Breast epithelium (tissue), 4 donors: ENCODE results near the gene MDFIC. TPM values are rescaled to one million over a fixed set of nuclear protein-coding genes. Genes with fewer than 3 reads are reported as not detected.
A peak's percentile ranks its signal among the peaks of the same experiment; 100 is the strongest.

Experiments
- DNase-seq, 2 donors: peaks; one replicate each; pipeline ENCODE4 v3.0.0-alpha.2; 2019; ENCODE audit warnings: low spot score in 2 of 2
- H3K27ac ChIP-seq, 2 donors: fragments of 200-600 bp; sonication (generic) in 1 of 2; one replicate each; pipeline ENCODE4 v1.5.1; 2016 to 2019; ENCODE audit warnings: mild to moderate bottlenecking in 1 of 2
- H3K27me3 ChIP-seq, 2 donors: fragments of 200-600 bp; sonication (generic) in 1 of 2; one replicate each; pipeline versions ENCODE4 v1.5.1 to v1.6.0; 2017 to 2019; ENCODE audit warnings: control low read depth in 1 of 2, mild to moderate bottlenecking in 1 of 2
- H3K36me3 ChIP-seq: fragments of 200-600 bp; one replicate; pipeline ENCODE4 v1.5.1; 2019
- H3K4me1 ChIP-seq, 2 donors: fragments of 200-600 bp; sonication (generic); one replicate each; pipeline ENCODE4 v1.5.1; 2016 to 2019; ENCODE audit warnings: control low read depth in 1 of 2
- H3K4me3 ChIP-seq, 3 donors: fragments of 200-600 bp; sonication (generic); 1 replicate in 2 of 3; 2 replicates in 1 of 3; pipeline ENCODE4 v1.5.1; 2016 to 2019; ENCODE audit warnings: mild to moderate bottlenecking in 3 of 3, moderate library complexity in 2 of 3
- H3K9me3 ChIP-seq, 2 donors: fragments of 200-600 bp; sonication (generic) in 1 of 2; one replicate each; pipeline ENCODE4 v1.5.1; 2016 to 2019; ENCODE audit warnings: control low read depth in 1 of 2
- POLR2A ChIP-seq: fragments of 450-650 bp; IDR thresholded peaks from one replicate; pipeline ENCODE4 v1.6.1; 2016; ENCODE audit warnings: antibody characterized with exemption, mild to moderate bottlenecking, moderate library complexity
- POLR2AphosphoS5 ChIP-seq, 3 donors: sonication (generic); formaldehyde crosslinking; IDR thresholded peaks; one replicate each; pipeline ENCODE4 v1.6.1; 2017; ENCODE audit warnings: antibody characterized with exemption in 3 of 3
- intact Hi-C: fragments of 100-400 bp; cut with DNase I; formaldehyde crosslinking; loops from one replicate; pipeline ENCODE4 v1.15.1; 2023; ENCODE audit warnings: low total_unique reads
- total RNA-seq, 3 donors: library from RNA; depleted of rRNA; stranded (reverse); fragments of >200 nt; gene quantifications; one replicate each; pipeline ENCODE4 v1.1.0, GENCODE V29; 2016
- TF ChIP-seq, protein P1 (sequence below), 3 donors: fragments of 450-650 bp; IDR thresholded peaks; one replicate each; pipeline ENCODE4 v1.5.1; 2016 to 2017; ENCODE audit warnings: antibody characterized with exemption in 3 of 3, mild to moderate bottlenecking in 3 of 3, moderate library complexity in 3 of 3

Gene MDFIC
- total RNA-seq, 3 donors from 2014 or later: 29.9 to 146 (median 55.4) TPM

DNA sequence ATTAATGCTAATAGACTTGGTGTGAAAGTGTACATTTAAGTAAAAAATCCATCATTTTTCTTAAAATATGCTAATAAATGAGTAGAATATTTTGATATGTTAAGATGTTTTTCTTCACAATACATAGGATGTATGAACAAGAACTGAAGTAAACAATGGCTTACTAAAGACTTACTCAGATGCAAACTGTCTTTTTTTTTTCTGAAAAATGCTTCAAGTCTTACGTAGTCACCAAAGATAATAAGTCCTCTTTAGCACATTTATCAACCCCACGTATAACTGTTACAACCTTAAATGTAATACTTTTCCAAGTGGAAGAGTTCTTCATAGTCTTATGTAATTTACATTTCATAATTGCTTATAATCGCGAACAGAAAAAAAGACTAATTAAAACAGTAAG lies 54.8 kb downstream of the MDFIC start:
- no peak overlapping the region for H3K27ac ChIP-seq
- no peak for TF ChIP-seq POLR2AphosphoS5 (IDR thresholded peaks at IDR 0.05)
- TF ChIP-seq POLR2A: no peak
- TF ChIP-seq, protein P1, sequence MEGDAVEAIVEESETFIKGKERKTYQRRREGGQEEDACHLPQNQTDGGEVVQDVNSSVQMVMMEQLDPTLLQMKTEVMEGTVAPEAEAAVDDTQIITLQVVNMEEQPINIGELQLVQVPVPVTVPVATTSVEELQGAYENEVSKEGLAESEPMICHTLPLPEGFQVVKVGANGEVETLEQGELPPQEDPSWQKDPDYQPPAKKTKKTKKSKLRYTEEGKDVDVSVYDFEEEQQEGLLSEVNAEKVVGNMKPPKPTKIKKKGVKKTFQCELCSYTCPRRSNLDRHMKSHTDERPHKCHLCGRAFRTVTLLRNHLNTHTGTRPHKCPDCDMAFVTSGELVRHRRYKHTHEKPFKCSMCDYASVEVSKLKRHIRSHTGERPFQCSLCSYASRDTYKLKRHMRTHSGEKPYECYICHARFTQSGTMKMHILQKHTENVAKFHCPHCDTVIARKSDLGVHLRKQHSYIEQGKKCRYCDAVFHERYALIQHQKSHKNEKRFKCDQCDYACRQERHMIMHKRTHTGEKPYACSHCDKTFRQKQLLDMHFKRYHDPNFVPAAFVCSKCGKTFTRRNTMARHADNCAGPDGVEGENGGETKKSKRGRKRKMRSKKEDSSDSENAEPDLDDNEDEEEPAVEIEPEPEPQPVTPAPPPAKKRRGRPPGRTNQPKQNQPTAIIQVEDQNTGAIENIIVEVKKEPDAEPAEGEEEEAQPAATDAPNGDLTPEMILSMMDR (IDR thresholded peaks at IDR 0.05): no peak
- H3K9me3 ChIP-seq: no peaks in the 10 kb centered on the region
- H3K36me3 ChIP-seq: no peaks in the 10 kb centered on the region
- no peaks in the 10 kb centered on the region for H3K27me3 ChIP-seq
- H3K4me3 ChIP-seq: no peak overlapping the region
- DNase-seq: no peak
- no peaks in the 10 kb centered on the region for H3K4me1 ChIP-seq
- intact Hi-C loops: no loop called here

DNA sequence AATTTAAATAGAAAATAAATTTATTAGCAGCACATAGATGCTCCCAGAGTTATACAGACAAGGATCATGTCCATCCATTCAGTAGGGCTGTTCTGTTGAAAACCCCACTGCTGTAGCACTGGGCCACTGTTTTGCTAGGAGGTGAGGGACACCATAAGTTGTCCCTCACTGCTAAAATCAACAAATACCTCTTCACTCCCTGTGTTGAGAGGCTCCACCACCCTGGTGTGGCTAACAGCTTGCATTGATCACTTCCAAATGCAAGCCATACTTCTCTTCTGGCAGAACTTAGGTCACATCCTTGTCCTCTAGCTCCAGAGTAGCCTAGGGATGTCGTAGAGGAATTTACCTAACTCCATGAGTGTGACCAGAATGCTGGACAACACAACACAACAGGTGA lies 55.4 kb downstream of the MDFIC start:
- intact Hi-C loops: no loop called here
- Histone ChIP-seq H3K27ac (no peak overlapping the region), H3K27me3 (no peaks in the 10 kb centered on the region), H3K4me1 (no peaks in the 10 kb centered on the region), H3K4me3 (no peak overlapping the region), H3K36me3 (no peaks in the 10 kb centered on the region), H3K9me3 (no peaks in the 10 kb centered on the region)
- TF ChIP-seq POLR2AphosphoS5 (IDR thresholded peaks at IDR 0.05): no peak
- TF ChIP-seq, protein P1 (IDR thresholded peaks at IDR 0.05): no peak
- no peak for TF ChIP-seq POLR2A
- DNase-seq: no peak

DNA sequence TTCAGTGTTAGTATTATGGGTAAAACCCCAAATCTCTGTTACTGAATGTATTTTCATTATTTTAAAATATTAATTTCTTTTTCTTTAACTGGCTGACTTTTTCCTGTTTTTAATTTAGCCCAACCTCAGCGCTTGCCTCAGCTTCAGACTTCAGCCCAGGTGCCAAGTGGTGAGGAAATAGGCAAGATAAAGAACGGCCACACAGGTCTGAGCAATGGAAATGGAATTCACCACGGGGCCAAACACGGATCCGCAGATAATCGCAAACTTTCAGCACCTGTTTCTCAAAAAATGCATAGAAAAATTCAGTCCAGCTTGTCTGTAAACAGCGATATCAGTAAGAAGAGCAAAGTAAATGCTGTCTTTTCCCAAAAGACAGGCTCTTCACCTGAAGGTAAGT lies 57.5 kb downstream of the MDFIC start:
- Histone ChIP-seq H3K4me1 (no peaks in the 10 kb centered on the region), H3K27ac (no peak overlapping the region), H3K27me3 (no peaks in the 10 kb centered on the region), H3K9me3 (no peaks in the 10 kb centered on the region), H3K4me3 (no peak overlapping the region), H3K36me3 (no peaks in the 10 kb centered on the region)
- peak in 1 of 2 donors; percentile 22 for DNase-seq
- intact Hi-C loops: no loop called here
- no peak for TF ChIP-seq POLR2AphosphoS5 (IDR thresholded peaks at IDR 0.05)
- TF ChIP-seq POLR2A: no peak
- TF ChIP-seq, protein P1 (IDR thresholded peaks at IDR 0.05): no peak

DNA sequence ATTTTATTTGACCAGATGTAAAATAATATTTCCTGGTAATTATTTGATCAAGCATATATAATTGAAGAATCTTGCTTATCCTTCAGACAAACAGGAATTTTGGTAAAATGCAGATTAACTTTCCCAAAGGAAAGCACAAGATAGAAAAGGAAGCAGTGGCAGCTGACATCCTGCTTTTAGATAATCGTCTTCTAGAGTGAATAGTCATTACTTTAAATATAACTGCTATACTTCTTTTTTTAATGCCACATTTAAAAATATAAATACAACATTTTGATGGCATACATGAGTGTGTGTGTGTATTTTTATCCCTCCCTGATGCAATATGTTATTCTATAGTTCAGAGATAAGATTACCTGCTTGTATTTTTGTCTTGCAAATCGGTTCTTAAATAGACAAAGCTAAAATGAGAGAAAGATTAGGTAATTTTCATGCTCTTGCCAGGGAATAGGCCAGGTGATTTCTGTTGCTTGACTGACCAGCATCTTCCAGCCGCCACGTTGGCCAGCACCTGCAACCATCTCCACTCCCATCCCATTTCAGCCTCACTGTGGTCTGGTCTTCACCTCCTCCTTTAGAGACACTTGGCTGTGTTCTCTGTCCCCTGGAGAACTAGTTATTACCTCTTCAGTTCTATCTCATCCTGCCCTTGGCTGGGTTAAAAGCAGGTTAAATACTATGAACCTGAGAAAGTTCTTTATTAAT lies 58.1 kb downstream of the MDFIC start:
- Histone ChIP-seq H3K4me3 (no peak overlapping the region), H3K9me3 (no peaks in the 10 kb centered on the region), H3K36me3 (no peaks in the 10 kb centered on the region), H3K27ac (peak overlapping the region in 1 of 2 donors; percentile 18), H3K4me1 (no peaks in the 10 kb centered on the region), H3K27me3 (no peaks in the 10 kb centered on the region)
- intact Hi-C loops: no loop called here
- TF ChIP-seq, protein P1 (IDR thresholded peaks at IDR 0.05): no peak
- no peak for TF ChIP-seq POLR2A
- no peak for DNase-seq

DNA sequence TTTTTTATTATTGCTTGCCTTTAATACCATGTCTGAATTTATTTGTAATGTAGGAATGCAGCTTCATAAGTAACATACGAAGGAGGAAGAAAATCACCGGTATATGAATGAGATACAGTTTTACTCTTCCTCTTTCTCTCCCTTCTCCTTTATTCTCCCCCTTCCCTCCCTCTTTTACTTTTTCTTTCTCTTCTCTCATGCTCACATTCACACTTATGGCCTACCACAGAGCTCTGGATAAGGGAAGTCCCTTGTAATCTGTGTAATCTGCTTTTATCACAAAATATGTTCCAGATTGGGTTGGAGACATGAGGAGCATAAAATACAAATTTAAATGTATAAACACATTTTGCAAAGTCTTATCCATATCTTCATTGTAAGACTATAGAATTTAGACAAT lies 59.4 kb downstream of the MDFIC start:
- Histone ChIP-seq H3K4me3 (no peak overlapping the region), H3K36me3 (no peaks in the 10 kb centered on the region), H3K4me1 (no peaks in the 10 kb centered on the region), H3K27ac (no peak overlapping the region), H3K27me3 (no peaks in the 10 kb centered on the region), H3K9me3 (no peaks in the 10 kb centered on the region)
- intact Hi-C loops: no loop called here
- DNase-seq: no peak
- TF ChIP-seq, protein P1 (IDR thresholded peaks at IDR 0.05): no peak
- no peak for TF ChIP-seq POLR2A
- no peak for TF ChIP-seq POLR2AphosphoS5 (IDR thresholded peaks at IDR 0.05)
